HL-60/S4 (cell line): ENCODE measurements around the gene LINC01488.

Experiments used
- in situ Hi-C: fragments of 300-500 bp; cut with MboI; formaldehyde crosslinking; loops from 2 replicates; pipeline ENCODE4 v1.14.3; 2022; ENCODE audit warnings: low sequenced_read_pairs

The LINC01488 gene

GRCh38 chr11:69504127-69504526, 22.7 kb downstream of the LINC01488 start:
- in situ Hi-C loops: no loop called here

- in situ Hi-C loops: no loop called here
Measured at GRCh38 chr11:69504576-69505335, 23.3 kb downstream of the LINC01488 start.

- in situ Hi-C loops: no loop called here
Measured at GRCh38 chr11:69508974-69509373, 27.5 kb downstream of the LINC01488 start.

- in situ Hi-C loops: no loop called here
Measured at GRCh38 chr11:69509381-69509780, 27.9 kb downstream of the LINC01488 start.

GRCh38 chr11:69509846-69510390, 28.5 kb downstream of the LINC01488 start:
- in situ Hi-C loops: no loop called here

GRCh38 chr11:69510471-69511357, 29.3 kb downstream of the LINC01488 start:
- in situ Hi-C loops: no loop called here

- in situ Hi-C loops: no loop called here
Measured at GRCh38 chr11:69511358-69512055, 30.0 kb downstream of the LINC01488 start.

GRCh38 chr11:69512136-69512535, 30.7 kb downstream of the LINC01488 start:
- in situ Hi-C loops: no loop called here

GRCh38 chr11:69512790-69513189, 31.3 kb downstream of the LINC01488 start:
- in situ Hi-C loops: no loop called here

GRCh38 chr11:69513196-69513595, 31.7 kb downstream of the LINC01488 start:
- in situ Hi-C loops: no loop called here

GRCh38 chr11:69513663-69514224, 32.3 kb downstream of the LINC01488 start:
- in situ Hi-C loops: no loop called here

GRCh38 chr11:69514771-69515170, 33.3 kb downstream of the LINC01488 start:
- in situ Hi-C loops: no loop called here

GRCh38 chr11:69515271-69516245, 34.1 kb downstream of the LINC01488 start:
- in situ Hi-C loops: no loop called here

- in situ Hi-C loops: no loop called here
Measured at GRCh38 chr11:69516526-69516925, 35.1 kb downstream of the LINC01488 start.

- in situ Hi-C loops: no loop called here
Measured at GRCh38 chr11:69518081-69518950, 36.9 kb downstream of the LINC01488 start.

GRCh38 chr11:69520186-69520916, 38.9 kb downstream of the LINC01488 start:
- in situ Hi-C loops: no loop called here

- in situ Hi-C loops: no loop called here
Measured at GRCh38 chr11:69521457-69521856, 40.0 kb downstream of the LINC01488 start.

GRCh38 chr11:69523453-69523852, 42.0 kb downstream of the LINC01488 start:
- in situ Hi-C loops: no loop called here
